Mesendoderm (in vitro differentiated cells): ENCODE measurements around the gene GJA3.

ENCODE experiments used
- DNase-seq: peaks from one replicate; pipeline ENCODE4 v3.0.0; 2013
- H2AK5ac ChIP-seq: 2 replicates; pipeline ENCODE4 v1.6.1; 2013; ENCODE audit warnings: low read length, inconsistent platforms
- H2BK120ac ChIP-seq: 2 replicates; pipeline ENCODE4 v1.6.1; 2013; ENCODE audit warnings: low read depth, mild to moderate bottlenecking, low read length, moderate library complexity, mixed read lengths
- H2BK15ac ChIP-seq: replicated peaks from 2 replicates; pipeline ENCODE4 v1.6.1; 2013; ENCODE audit warnings: low read depth, mild to moderate bottlenecking, moderate library complexity
- H2BK5ac ChIP-seq: 2 replicates; pipeline ENCODE4 v1.6.1; 2013; ENCODE audit warnings: low read length, inconsistent platforms
- H3K18ac ChIP-seq: 2 replicates; pipeline ENCODE4 v1.6.1; 2013; ENCODE audit warnings: mild to moderate bottlenecking, low read length, mixed read lengths
- H3K23ac ChIP-seq: one replicate; pipeline ENCODE4 v1.6.1; 2013; ENCODE audit warnings: low read length
- H3K27ac ChIP-seq: 2 replicates; pipeline ENCODE4 v1.5.1; 2013; ENCODE audit warnings: low read depth, mild to moderate bottlenecking, inconsistent platforms, low read length, moderate library complexity
- H3K27me3 ChIP-seq: 2 replicates; pipeline ENCODE4 v1.6.1; 2013; ENCODE audit warnings: low read length, control low read depth, mild to moderate bottlenecking, inconsistent platforms; ENCODE audit not compliant: insufficient read depth, poor library complexity
- H3K36me3 ChIP-seq: 2 replicates; pipeline ENCODE4 v1.6.1; 2013; ENCODE audit warnings: low read length, inconsistent platforms; ENCODE audit not compliant: control insufficient read depth, insufficient read depth
- H3K4ac ChIP-seq: one replicate; pipeline ENCODE4 v1.6.1; 2013; ENCODE audit warnings: low read depth, mild to moderate bottlenecking, low read length, moderate library complexity
- H3K4me1 ChIP-seq: 2 replicates; pipeline ENCODE4 v1.6.1; 2013; ENCODE audit warnings: low read depth, low read length, inconsistent platforms; ENCODE audit not compliant: control insufficient read depth
- H3K4me2 ChIP-seq: 2 replicates; pipeline ENCODE4 v1.6.1; 2013; ENCODE audit warnings: low read length
- H3K4me3 ChIP-seq: 2 replicates; pipeline ENCODE4 v1.5.1; 2013; ENCODE audit warnings: mild to moderate bottlenecking, low read length
- H3K56ac ChIP-seq: one replicate; pipeline ENCODE4 v1.6.1; 2013; ENCODE audit warnings: low read length
- H3K79me1 ChIP-seq: 2 replicates; pipeline ENCODE4 v1.6.1; 2013; ENCODE audit warnings: low read length, inconsistent platforms
- H3K79me2 ChIP-seq: 2 replicates; pipeline ENCODE4 v1.6.1; 2013; ENCODE audit warnings: mild to moderate bottlenecking, low read length; ENCODE audit not compliant: control insufficient read depth, insufficient read depth
- H3K9ac ChIP-seq: 2 replicates; pipeline ENCODE4 v1.6.1; 2013; ENCODE audit warnings: low read length, inconsistent platforms
- H4K5ac ChIP-seq: one replicate; pipeline ENCODE4 v1.6.1; 2013; ENCODE audit warnings: low read length
- H4K8ac ChIP-seq: one replicate; pipeline ENCODE4 v1.6.1; 2013; ENCODE audit warnings: low read depth, mild to moderate bottlenecking, control low read depth, low read length, moderate library complexity
- WGBS: extraction: QIAGEN DNeasy Blood & Tissue Kit; methylation state at CpG from one replicate; pipeline ENCODE4 v1.1.7; 2013; ENCODE audit warnings: low lambda C conversion rate, missing lambda C conversion rate; ENCODE audit not compliant: insufficient coverage; ENCODE audit errors: extremely low coverage; 5-methylcytosine and 5-hydroxymethylcytosine counted together

GJA3 gene

DNA sequence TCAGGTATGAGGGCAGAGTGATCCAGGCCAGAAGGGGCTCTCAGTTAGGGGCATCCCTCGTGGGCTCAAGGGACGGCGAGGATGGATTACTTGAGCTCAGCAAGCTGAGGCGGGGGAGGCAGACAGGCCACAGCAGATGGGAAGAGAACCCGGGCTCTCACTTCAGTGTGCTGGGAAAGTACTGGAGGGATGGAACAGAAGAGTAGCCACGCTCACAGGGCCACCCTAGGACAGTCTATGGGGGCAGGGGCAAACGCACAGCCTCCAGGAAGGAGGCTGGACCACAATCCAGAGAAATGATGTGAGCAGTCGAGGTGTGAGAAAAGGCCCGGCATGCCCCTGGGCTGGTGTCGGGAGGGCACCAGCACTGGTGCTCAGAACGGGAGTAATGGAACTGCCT lies 9.2 kb downstream of the GJA3 start:
- Histone ChIP-seq H3K36me3 (no peaks in the 10 kb centered on the region), H3K18ac (no peak overlapping the region), H3K4ac (no peak overlapping the region), H3K4me1 (no peaks in the 10 kb centered on the region), H2AK5ac (no peak overlapping the region), H3K56ac (no peak overlapping the region), H3K27me3 (no peaks in the 10 kb centered on the region), H3K79me2 (no peaks in the 10 kb centered on the region), H2BK120ac (no peak overlapping the region), H3K27ac (no peak overlapping the region), H3K4me2 (no peak overlapping the region), H4K5ac (no peak overlapping the region), H2BK5ac (no peak overlapping the region), H2BK15ac (no peak overlapping the region), H3K79me1 (no peaks in the 10 kb centered on the region), H4K8ac (no peak overlapping the region), H3K4me3 (no peak overlapping the region), H3K23ac (no peak overlapping the region), H3K9ac (no peak overlapping the region)
- WGBS: no CpG with 5 or more reads among the region's 11 CpGs
- DNase-seq: no peak

DNA sequence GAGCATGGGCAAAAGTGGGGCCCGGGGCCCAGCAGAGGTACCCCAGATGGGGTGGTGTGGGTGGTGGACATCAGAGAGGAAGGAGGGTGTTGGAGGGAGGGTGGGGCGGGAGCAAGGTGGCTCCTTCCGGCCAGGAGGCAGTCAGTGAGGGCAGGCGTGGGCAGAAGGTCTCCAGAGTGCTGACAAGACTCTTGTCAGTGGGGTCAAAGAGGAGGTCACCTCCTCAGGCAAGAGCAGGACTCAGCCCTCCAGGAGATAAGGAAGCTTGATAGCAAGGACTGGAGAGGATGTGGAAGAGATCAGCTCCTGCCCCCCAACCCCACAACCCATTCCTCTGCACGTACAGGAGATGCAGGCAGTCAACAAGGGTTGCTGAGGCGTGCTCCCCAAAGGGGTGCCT lies 9.8 kb downstream of the GJA3 start:
- H2AK5ac ChIP-seq: no peak overlapping the region
- H3K79me2 ChIP-seq: no peaks in the 10 kb centered on the region
- no peak overlapping the region for H3K9ac ChIP-seq
- H3K36me3 ChIP-seq: no peaks in the 10 kb centered on the region
- no peak overlapping the region for H2BK5ac ChIP-seq
- WGBS: no CpG with 5 or more reads among the region's 6 CpGs
- H4K8ac ChIP-seq: no peak overlapping the region
- H2BK120ac ChIP-seq: no peak overlapping the region
- H3K4ac ChIP-seq: no peak overlapping the region
- no peak overlapping the region for H3K27ac ChIP-seq
- no peak overlapping the region for H3K23ac ChIP-seq
- no peaks in the 10 kb centered on the region for H3K4me1 ChIP-seq
- DNase-seq: no peak
- H3K4me3 ChIP-seq: no peak overlapping the region
- H3K27me3 ChIP-seq: no peaks in the 10 kb centered on the region
- no peak overlapping the region for H2BK15ac ChIP-seq
- no peak overlapping the region for H3K56ac ChIP-seq
- H3K4me2 ChIP-seq: no peak overlapping the region
- no peaks in the 10 kb centered on the region for H3K79me1 ChIP-seq
- no peak overlapping the region for H4K5ac ChIP-seq
- H3K18ac ChIP-seq: no peak overlapping the region

DNA sequence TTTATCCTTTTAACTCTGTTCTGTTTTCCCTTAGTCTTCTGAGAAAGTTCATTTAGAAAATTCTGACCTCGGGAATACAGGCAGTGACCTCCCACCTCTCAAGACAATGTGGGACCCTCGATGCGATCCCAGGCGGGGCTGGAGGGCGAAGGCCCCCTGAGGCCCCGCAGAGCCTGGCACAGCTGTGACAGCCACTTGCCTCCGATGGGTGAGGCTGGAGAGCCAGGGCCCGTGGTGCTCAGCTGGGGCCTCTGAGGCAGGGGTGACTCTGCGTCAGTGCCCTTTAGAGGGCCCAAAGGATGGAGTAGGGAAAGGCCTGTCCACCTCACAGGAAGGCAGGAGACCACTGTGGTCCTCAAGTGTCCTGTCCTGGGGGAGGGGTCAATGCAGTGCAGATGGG lies 10.3 kb downstream of the GJA3 start:
- Histone ChIP-seq H3K23ac (no peak overlapping the region), H2BK15ac (no peak overlapping the region), H3K4me2 (no peak overlapping the region), H3K18ac (no peak overlapping the region), H3K4ac (no peak overlapping the region), H2AK5ac (no peak overlapping the region), H4K8ac (no peak overlapping the region), H2BK120ac (no peak overlapping the region), H3K79me1 (no peaks in the 10 kb centered on the region), H3K27ac (no peak overlapping the region), H3K27me3 (no peaks in the 10 kb centered on the region), H3K4me3 (no peak overlapping the region), H3K36me3 (no peaks in the 10 kb centered on the region), H3K9ac (no peak overlapping the region), H4K5ac (no peak overlapping the region), H2BK5ac (no peak overlapping the region), H3K56ac (no peak overlapping the region), H3K79me2 (no peaks in the 10 kb centered on the region), H3K4me1 (no peaks in the 10 kb centered on the region)
- no peak for DNase-seq
- WGBS: no CpG with 5 or more reads among the region's 9 CpGs

DNA sequence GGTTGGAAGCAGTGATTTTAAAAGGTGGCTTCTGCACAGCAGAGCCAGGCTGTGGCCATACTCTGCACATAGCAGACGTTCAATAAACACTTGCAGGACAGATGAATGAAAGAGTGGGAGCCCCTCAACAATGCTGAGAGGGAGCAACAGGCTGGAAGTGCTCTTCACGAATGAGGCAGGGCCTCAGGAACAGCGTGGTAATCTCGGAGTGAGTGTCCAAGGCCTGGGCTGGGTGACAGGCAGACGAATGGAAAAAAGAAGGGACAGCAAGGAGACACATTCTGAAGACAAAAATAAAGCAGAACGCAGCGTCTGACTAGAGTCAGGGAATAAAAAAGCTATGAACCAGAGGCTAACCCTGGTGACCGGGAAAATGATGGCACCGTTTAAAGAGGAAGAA lies 11.1 kb downstream of the GJA3 start:
- H3K4ac ChIP-seq: no peak overlapping the region
- WGBS: no CpG with 5 or more reads among the region's 9 CpGs
- no peak overlapping the region for H3K23ac ChIP-seq
- DNase-seq: no peak
- no peak overlapping the region for H2BK15ac ChIP-seq
- H3K27ac ChIP-seq: no peak overlapping the region
- no peak overlapping the region for H3K18ac ChIP-seq
- no peak overlapping the region for H2AK5ac ChIP-seq
- H3K56ac ChIP-seq: no peak overlapping the region
- H2BK5ac ChIP-seq: no peak overlapping the region
- no peak overlapping the region for H3K4me3 ChIP-seq
- H3K79me1 ChIP-seq: no peaks in the 10 kb centered on the region
- no peaks in the 10 kb centered on the region for H3K36me3 ChIP-seq
- H3K4me1 ChIP-seq: no peaks in the 10 kb centered on the region
- no peak overlapping the region for H2BK120ac ChIP-seq
- H3K4me2 ChIP-seq: no peak overlapping the region
- H3K79me2 ChIP-seq: no peaks in the 10 kb centered on the region
- H4K5ac ChIP-seq: no peak overlapping the region
- no peak overlapping the region for H3K9ac ChIP-seq
- no peaks in the 10 kb centered on the region for H3K27me3 ChIP-seq
- no peak overlapping the region for H4K8ac ChIP-seq

DNA sequence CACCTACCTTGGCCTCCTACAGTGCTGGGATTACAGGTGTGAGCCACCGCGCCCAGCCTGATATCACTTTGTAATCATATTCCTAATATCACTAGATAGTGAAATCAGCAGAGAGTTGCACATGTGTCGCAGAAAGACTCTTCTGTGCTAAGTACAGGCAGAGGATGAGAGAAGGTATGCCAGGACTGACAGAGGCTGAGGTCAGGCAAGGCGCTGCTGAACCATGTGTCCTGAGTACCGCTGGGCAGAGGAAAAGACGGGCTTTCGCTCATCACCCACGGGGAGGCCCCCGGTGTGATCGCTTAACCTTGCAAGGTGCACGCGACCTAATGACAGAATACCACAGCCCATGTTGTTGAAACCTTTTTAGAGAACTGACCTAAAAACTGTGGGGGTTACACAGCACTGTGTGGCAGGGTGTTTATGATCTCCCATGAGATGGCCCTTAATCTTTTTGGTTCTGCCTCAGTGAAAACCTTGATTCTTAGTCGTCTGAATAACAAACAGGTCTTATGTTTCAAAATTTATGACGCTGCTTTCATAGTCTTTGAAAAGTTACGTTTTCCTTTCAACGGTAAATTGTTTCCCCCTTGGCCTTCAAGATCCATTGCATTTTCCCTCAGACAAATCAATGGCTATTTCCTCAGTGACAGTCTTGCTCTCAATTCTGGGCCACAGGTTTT lies 12.2 kb downstream of the GJA3 start:
- no peaks in the 10 kb centered on the region for H3K27me3 ChIP-seq

DNA sequence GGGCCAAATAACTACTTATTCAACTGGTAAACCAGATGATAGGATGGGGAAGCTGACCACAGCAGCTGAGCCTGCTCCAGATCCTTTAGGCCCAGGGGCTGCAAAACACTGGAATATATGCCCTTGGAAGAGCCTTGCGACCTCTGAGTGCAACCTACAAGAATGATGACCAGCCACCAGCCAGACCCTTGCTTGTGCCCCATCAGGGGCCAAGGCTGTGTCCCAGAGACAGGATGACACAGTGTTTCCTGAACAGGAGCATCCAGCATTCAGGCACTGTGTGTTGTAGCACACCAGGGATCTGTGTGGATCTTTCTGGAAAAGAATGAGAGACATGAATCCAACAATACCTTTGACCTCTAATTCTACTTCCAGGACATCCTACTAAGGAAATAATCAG lies 14.5 kb downstream of the GJA3 start:
- Histone ChIP-seq H3K27ac (no peak overlapping the region), H2BK120ac (no peak overlapping the region), H4K5ac (no peak overlapping the region), H3K23ac (no peak overlapping the region), H3K4me2 (no peak overlapping the region), H3K18ac (no peak overlapping the region), H3K36me3 (no peaks in the 10 kb centered on the region), H3K9ac (no peak overlapping the region), H4K8ac (no peak overlapping the region), H2BK15ac (no peak overlapping the region), H2BK5ac (no peak overlapping the region), H3K27me3 (no peaks in the 10 kb centered on the region), H3K4ac (no peak overlapping the region), H2AK5ac (no peak overlapping the region), H3K79me1 (no peaks in the 10 kb centered on the region), H3K79me2 (no peaks in the 10 kb centered on the region), H3K4me3 (no peak overlapping the region), H3K4me1 (no peaks in the 10 kb centered on the region), H3K56ac (no peak overlapping the region)
- WGBS: no CpG with 5 or more reads among the region's 1 CpG
- DNase-seq: no peak

More for the DNA sequence above, 12.2 kb downstream of the GJA3 start:
- H3K36me3 ChIP-seq: no peaks in the 10 kb centered on the region
- H2BK120ac ChIP-seq: no peak overlapping the region
- no peak overlapping the region for H3K4ac ChIP-seq
- H3K18ac ChIP-seq: no peak overlapping the region
- no peak overlapping the region for H3K4me2 ChIP-seq
- no peaks in the 10 kb centered on the region for H3K4me1 ChIP-seq
- H2BK5ac ChIP-seq: no peak overlapping the region
- no peak overlapping the region for H2BK15ac ChIP-seq
- WGBS: no CpG with 5 or more reads among the region's 16 CpGs
- no peak overlapping the region for H3K23ac ChIP-seq
- H3K9ac ChIP-seq: no peak overlapping the region
- H3K79me2 ChIP-seq: no peaks in the 10 kb centered on the region
- no peak overlapping the region for H2AK5ac ChIP-seq
- no peak for DNase-seq
- no peak overlapping the region for H4K5ac ChIP-seq
- no peaks in the 10 kb centered on the region for H3K79me1 ChIP-seq
- H3K4me3 ChIP-seq: no peak overlapping the region
- no peak overlapping the region for H3K56ac ChIP-seq
- H3K27ac ChIP-seq: no peak overlapping the region
- H4K8ac ChIP-seq: no peak overlapping the region
